ENCODE results near the gene SLK. TPM values are rescaled to one million over a fixed set of nuclear protein-coding genes. Genes with fewer than 3 reads are reported as not detected.

The SLK gene
- total RNA-seq, 1 experiment from 2014 or later = 15.5 TPM

- DNase-seq (ENCODE audit: low read depth) = no peak
- in situ Hi-C loops (cut with HindIII; ENCODE audit: low pct_unique_long_range_greater_than_20kb, low sequenced_read_pairs) = no loop called here
Observed at GRCh38 chr10:103934308-103934707, 32.6 kb upstream of the SLK start.

GRCh38 chr10:103936022-103936421, 30.9 kb upstream of the SLK start:
- in situ Hi-C loops (cut with HindIII; ENCODE audit: low pct_unique_long_range_greater_than_20kb, low sequenced_read_pairs) = no loop called here
- no peak for DNase-seq (ENCODE audit: low read depth)

GRCh38 chr10:103939522-103939921, 27.4 kb upstream of the SLK start:
- in situ Hi-C loops (cut with HindIII; ENCODE audit: low pct_unique_long_range_greater_than_20kb, low sequenced_read_pairs) = no loop called here
- no peak for DNase-seq (ENCODE audit: low read depth)

- DNase-seq (ENCODE audit: low read depth) = no peak
- in situ Hi-C loops (cut with HindIII; ENCODE audit: low pct_unique_long_range_greater_than_20kb, low sequenced_read_pairs) = no loop called here
Observed at GRCh38 chr10:103941801-103942200, 25.1 kb upstream of the SLK start.

- in situ Hi-C loops (cut with HindIII; ENCODE audit: low pct_unique_long_range_greater_than_20kb, low sequenced_read_pairs) = no loop called here
- DNase-seq (ENCODE audit: low read depth) = no peak
Observed at GRCh38 chr10:103942866-103943265, 24.1 kb upstream of the SLK start.

GRCh38 chr10:103947799-103948516, 19.0 kb upstream of the SLK start:
- in situ Hi-C loops (cut with HindIII; ENCODE audit: low pct_unique_long_range_greater_than_20kb, low sequenced_read_pairs) = no loop called here
- DNase-seq (ENCODE audit: low read depth) = no peak

GRCh38 chr10:103949728-103950127, 17.2 kb upstream of the SLK start:
- no peak for DNase-seq (ENCODE audit: low read depth)
- in situ Hi-C loops (cut with HindIII; ENCODE audit: low pct_unique_long_range_greater_than_20kb, low sequenced_read_pairs) = no loop called here

GRCh38 chr10:103951183-103951582, 15.8 kb upstream of the SLK start:
- in situ Hi-C loops (cut with HindIII; ENCODE audit: low pct_unique_long_range_greater_than_20kb, low sequenced_read_pairs) = no loop called here
- DNase-seq (ENCODE audit: low read depth) = no peak

GRCh38 chr10:103951942-103952341, 15.0 kb upstream of the SLK start:
- no peak for DNase-seq (ENCODE audit: low read depth)
- in situ Hi-C loops (cut with HindIII; ENCODE audit: low pct_unique_long_range_greater_than_20kb, low sequenced_read_pairs) = no loop called here

GRCh38 chr10:103954543-103954942, 12.4 kb upstream of the SLK start:
- in situ Hi-C loops (cut with HindIII; ENCODE audit: low pct_unique_long_range_greater_than_20kb, low sequenced_read_pairs) = no loop called here
- no peak for DNase-seq (ENCODE audit: low read depth)

GRCh38 chr10:103958996-103959395, 7.9 kb upstream of the SLK start:
- no peak for DNase-seq (ENCODE audit: low read depth)
- in situ Hi-C loops (cut with HindIII; ENCODE audit: low pct_unique_long_range_greater_than_20kb, low sequenced_read_pairs) = no loop called here

- in situ Hi-C loops (cut with HindIII; ENCODE audit: low pct_unique_long_range_greater_than_20kb, low sequenced_read_pairs) = no loop called here
- no peak for DNase-seq (ENCODE audit: low read depth)
Observed at GRCh38 chr10:103960103-103960502, 6.8 kb upstream of the SLK start.

- in situ Hi-C loops (cut with HindIII; ENCODE audit: low pct_unique_long_range_greater_than_20kb, low sequenced_read_pairs) = no loop called here
- DNase-seq (ENCODE audit: low read depth) = peak; percentile 45
Observed at GRCh38 chr10:103967448-103968071, 620 bp downstream of the SLK start.

- DNase-seq (ENCODE audit: low read depth) = no peak
- in situ Hi-C loops (cut with HindIII; ENCODE audit: low pct_unique_long_range_greater_than_20kb, low sequenced_read_pairs) = no loop called here
Observed at GRCh38 chr10:103968441-103969391, 1.8 kb downstream of the SLK start.

- in situ Hi-C loops (cut with HindIII; ENCODE audit: low pct_unique_long_range_greater_than_20kb, low sequenced_read_pairs) = no loop called here
- no peak for DNase-seq (ENCODE audit: low read depth)
Observed at GRCh38 chr10:103969436-103969835, 2.5 kb downstream of the SLK start.

- in situ Hi-C loops (cut with HindIII; ENCODE audit: low pct_unique_long_range_greater_than_20kb, low sequenced_read_pairs) = no loop called here
- DNase-seq (ENCODE audit: low read depth) = no peak
Observed at GRCh38 chr10:103969857-103970627, 3.1 kb downstream of the SLK start.

GRCh38 chr10:103975169-103975568, 8.2 kb downstream of the SLK start:
- no peak for DNase-seq (ENCODE audit: low read depth)

GRCh38 chr10:103977204-103977603, 10.3 kb downstream of the SLK start:
- in situ Hi-C loops (cut with HindIII; ENCODE audit: low pct_unique_long_range_greater_than_20kb, low sequenced_read_pairs) = no loop called here
- DNase-seq (ENCODE audit: low read depth) = no peak

More at GRCh38 chr10:103975169-103975568, 8.2 kb downstream of the SLK start:
- in situ Hi-C loops (cut with HindIII; ENCODE audit: low pct_unique_long_range_greater_than_20kb, low sequenced_read_pairs) = no loop called here

Measured in Caki2 (cell line).